Measurements from ENCODE around the gene LRRC4. TPM values are rescaled to one million over a fixed set of nuclear protein-coding genes. Genes with fewer than 3 reads are reported as not detected.

LRRC4 gene
- total and polyA plus RNA-seq, 2 donors from 2014 or later: 1.6 to 3.2 TPM

GRCh38 chr7:128025819-128026218, 5.4 kb downstream of the LRRC4 start:
- Histone ChIP-seq H3K27me3 (ENCODE audit: control insufficient read depth, insufficient read depth, low read length) (no peaks in the 10 kb centered on the region), H3K4me3 (ENCODE audit: low read length in 3 of 3) (no peak overlapping the region), H3K27ac (ENCODE audit: low read depth in 2 of 2, low read length in 2 of 2) (no peak overlapping the region), H3K9me3 (ENCODE audit: control insufficient read depth in 2 of 3, insufficient read depth in 1 of 3, low read length in 3 of 3) (no peaks in the 10 kb centered on the region), H3K4me1 (ENCODE audit: control insufficient read depth in 2 of 3, insufficient read depth in 2 of 3, low read depth in 1 of 3, low read length in 3 of 3) (peaks cover 0 to 10% (median 4%) of the 10 kb centered on the region in 3 donors), H3K9ac (ENCODE audit: low read length in 3 of 3) (no peak overlapping the region), H3K36me3 (ENCODE audit: control insufficient read depth in 2 of 3, insufficient read depth in 3 of 3, low read length in 3 of 3) (peaks cover 0 to 3% (median 3%) of the 10 kb centered on the region in 3 donors)
- TF ChIP-seq, protein P1, sequence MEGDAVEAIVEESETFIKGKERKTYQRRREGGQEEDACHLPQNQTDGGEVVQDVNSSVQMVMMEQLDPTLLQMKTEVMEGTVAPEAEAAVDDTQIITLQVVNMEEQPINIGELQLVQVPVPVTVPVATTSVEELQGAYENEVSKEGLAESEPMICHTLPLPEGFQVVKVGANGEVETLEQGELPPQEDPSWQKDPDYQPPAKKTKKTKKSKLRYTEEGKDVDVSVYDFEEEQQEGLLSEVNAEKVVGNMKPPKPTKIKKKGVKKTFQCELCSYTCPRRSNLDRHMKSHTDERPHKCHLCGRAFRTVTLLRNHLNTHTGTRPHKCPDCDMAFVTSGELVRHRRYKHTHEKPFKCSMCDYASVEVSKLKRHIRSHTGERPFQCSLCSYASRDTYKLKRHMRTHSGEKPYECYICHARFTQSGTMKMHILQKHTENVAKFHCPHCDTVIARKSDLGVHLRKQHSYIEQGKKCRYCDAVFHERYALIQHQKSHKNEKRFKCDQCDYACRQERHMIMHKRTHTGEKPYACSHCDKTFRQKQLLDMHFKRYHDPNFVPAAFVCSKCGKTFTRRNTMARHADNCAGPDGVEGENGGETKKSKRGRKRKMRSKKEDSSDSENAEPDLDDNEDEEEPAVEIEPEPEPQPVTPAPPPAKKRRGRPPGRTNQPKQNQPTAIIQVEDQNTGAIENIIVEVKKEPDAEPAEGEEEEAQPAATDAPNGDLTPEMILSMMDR (IDR thresholded peaks at IDR 0.05; ENCODE audit: borderline replicate concordance, extremely low read depth, insufficient read depth): no peak
- intact Hi-C loops (cut with DNase I): no loop called here
- FAIRE-seq (no peak), DNase-seq (no peak)

- no peak for FAIRE-seq
- no peak overlapping the region for H3K27ac ChIP-seq (ENCODE audit: low read depth in 2 of 2, low read length in 2 of 2)
- intact Hi-C loops (cut with DNase I): no loop called here
Observed at GRCh38 chr7:128025380-128025779, 5.9 kb downstream of the LRRC4 start.

GRCh38 chr7:128024151-128024550, 7.1 kb downstream of the LRRC4 start:
- H3K4me1 ChIP-seq (ENCODE audit: control insufficient read depth in 2 of 3, insufficient read depth in 2 of 3, low read depth in 1 of 3, low read length in 3 of 3): peaks cover 0 to 8% (median 4%) of the 10 kb centered on the region in 3 donors
- no peaks in the 10 kb centered on the region for H3K9me3 ChIP-seq (ENCODE audit: control insufficient read depth in 2 of 3, insufficient read depth in 1 of 3, low read length in 3 of 3)
- H3K36me3 ChIP-seq (ENCODE audit: control insufficient read depth in 2 of 3, insufficient read depth in 3 of 3, low read length in 3 of 3): peaks cover 0 to 3% (median 3%) of the 10 kb centered on the region in 3 donors
- intact Hi-C loops (cut with DNase I): no loop called here
- DNase-seq: no peak
- TF ChIP-seq, protein P1 (IDR thresholded peaks at IDR 0.05; ENCODE audit: borderline replicate concordance, extremely low read depth, insufficient read depth): no peak
- H3K27ac ChIP-seq (ENCODE audit: low read depth in 2 of 2, low read length in 2 of 2): no peak overlapping the region
- H3K9ac ChIP-seq (ENCODE audit: low read length in 3 of 3): no peak overlapping the region
- no peak overlapping the region for H3K4me3 ChIP-seq (ENCODE audit: low read length in 3 of 3)
- FAIRE-seq: no peak
- H3K27me3 ChIP-seq (ENCODE audit: control insufficient read depth, insufficient read depth, low read length): no peaks in the 10 kb centered on the region

More at GRCh38 chr7:128025380-128025779, 5.9 kb downstream of the LRRC4 start:
- Histone ChIP-seq H3K4me1 (ENCODE audit: control insufficient read depth in 2 of 3, insufficient read depth in 2 of 3, low read depth in 1 of 3, low read length in 3 of 3) (peaks cover 0 to 8% (median 4%) of the 10 kb centered on the region in 3 donors), H3K9me3 (ENCODE audit: control insufficient read depth in 2 of 3, insufficient read depth in 1 of 3, low read length in 3 of 3) (no peaks in the 10 kb centered on the region), H3K36me3 (ENCODE audit: control insufficient read depth in 2 of 3, insufficient read depth in 3 of 3, low read length in 3 of 3) (peaks cover 0 to 3% (median 3%) of the 10 kb centered on the region in 3 donors), H3K9ac (ENCODE audit: low read length in 3 of 3) (no peak overlapping the region), H3K4me3 (ENCODE audit: low read length in 3 of 3) (no peak overlapping the region), H3K27me3 (ENCODE audit: control insufficient read depth, insufficient read depth, low read length) (no peaks in the 10 kb centered on the region)
- TF ChIP-seq, protein P1 (IDR thresholded peaks at IDR 0.05; ENCODE audit: borderline replicate concordance, extremely low read depth, insufficient read depth): no peak
- DNase-seq: no peak

Measured in kidney (tissue), 14 donors.